HG03095 (cell line): ENCODE results near the gene EIF4E1B.

Experiments used
- ATAC-seq: cut with Tn5 transposase; IDR thresholded peaks from one replicate; pipeline ENCODE4 v1.9.1; 2021; ENCODE audit warnings: moderate library complexity; ENCODE audit not compliant: unreplicated experiment

Gene EIF4E1B

GRCh38 chr5:176603091-176603490 is 27.4 kb upstream of the EIF4E1B start:
- ATAC-seq = no peak

- no peak for ATAC-seq
These were observed 24.4 kb upstream of the EIF4E1B start for GRCh38 chr5:176606032-176606431.

DNA sequence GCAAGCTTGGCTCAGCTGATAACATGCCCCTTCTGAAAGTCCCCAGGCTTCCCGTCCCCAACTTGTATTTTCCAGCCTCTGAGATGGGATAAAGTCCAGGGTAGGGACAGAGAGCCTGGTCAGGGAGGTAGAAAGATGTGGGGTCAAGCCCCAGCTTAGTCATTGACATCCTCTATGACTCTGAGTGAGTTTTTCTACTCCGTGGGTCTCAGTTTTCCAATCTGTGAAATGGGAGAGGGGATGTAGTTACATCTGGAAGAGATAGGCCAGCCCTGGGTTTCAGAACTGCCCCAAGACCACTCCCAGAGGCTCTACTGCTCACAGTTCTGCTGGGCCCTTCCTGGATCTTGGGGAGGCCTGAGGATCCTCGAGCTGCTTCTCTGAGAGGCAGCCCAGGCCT is 23.6 kb upstream of the EIF4E1B start:
- ATAC-seq = no peak

DNA sequence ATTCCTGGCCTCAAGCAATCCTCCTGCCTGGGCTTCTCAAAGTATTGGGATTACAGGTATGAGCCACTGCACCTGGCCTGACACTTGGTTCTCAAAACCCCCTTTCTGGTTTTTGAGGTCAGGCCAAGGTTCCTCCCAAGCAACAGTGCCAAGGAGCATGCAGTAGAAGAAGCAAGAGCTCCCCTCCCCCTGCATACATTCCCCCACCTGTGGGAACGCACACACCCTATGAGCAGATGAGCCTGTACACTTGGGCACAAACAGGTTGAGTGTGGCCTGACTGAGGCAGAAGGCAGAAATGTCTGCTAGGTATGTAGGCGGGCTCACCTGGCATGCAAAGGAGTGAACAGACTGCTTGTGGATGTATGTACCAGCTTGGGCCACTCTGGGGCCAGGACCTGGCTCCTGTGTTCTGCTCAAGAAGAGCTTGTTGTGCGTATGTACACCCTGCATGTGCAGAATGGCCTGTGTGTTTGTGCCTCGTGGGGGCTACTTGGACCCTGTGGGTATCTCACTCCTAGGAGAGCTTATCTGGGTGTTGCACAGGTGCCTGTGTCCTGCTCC is 22.3 kb upstream of the EIF4E1B start:
- ATAC-seq = no peak

DNA sequence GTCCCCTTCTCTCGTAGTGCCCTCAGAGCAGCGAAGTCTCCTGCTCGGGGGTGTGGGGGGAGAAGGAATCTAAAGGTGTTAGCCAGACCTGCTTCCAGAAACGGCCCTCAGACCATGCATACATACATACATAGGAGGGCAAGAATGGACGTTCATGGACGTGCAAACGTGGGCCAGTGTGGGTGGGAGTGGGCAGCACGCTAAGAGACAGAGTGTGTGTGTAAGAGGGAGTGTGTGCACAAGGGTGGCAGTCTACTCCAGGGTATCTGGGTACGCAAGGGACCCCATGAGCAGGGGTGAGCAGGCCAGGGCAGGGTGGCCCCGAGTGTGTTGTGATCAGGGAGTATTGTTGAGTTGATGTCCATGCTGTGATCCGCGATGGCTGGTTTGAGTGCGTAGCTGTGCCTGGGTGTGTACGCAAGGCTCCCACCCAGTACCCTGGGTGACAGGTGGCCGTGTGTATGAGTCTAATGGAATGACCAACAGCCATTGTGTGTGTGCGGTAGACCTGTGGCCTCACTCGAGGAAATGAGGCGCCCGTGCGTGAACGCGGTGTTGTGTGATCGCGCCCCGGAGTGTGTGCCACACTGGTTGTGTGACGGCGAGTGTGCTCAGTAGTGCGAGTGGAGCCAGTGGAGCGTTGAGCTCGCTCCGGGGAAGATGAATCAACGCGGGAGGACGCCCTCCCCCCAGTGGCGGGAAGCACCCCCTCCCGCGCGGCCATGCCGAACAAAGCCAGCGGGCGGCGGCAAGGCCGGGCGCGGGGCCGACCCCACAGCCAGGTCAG is 21.3 kb upstream of the EIF4E1B start:
- no peak for ATAC-seq

- peak; percentile 69 for ATAC-seq
These were observed 20.6 kb upstream of the EIF4E1B start, which contains the start of gene GPRIN1 for GRCh38 chr5:176609724-176610434. Gene GPRIN1, minus strand, starts transcription at chr5:176610156. Its CDS starts 10,322 bp downstream, at chr5:176599834.

- no peak for ATAC-seq
These were observed 20.1 kb upstream of the EIF4E1B start for GRCh38 chr5:176610435-176610773.

DNA sequence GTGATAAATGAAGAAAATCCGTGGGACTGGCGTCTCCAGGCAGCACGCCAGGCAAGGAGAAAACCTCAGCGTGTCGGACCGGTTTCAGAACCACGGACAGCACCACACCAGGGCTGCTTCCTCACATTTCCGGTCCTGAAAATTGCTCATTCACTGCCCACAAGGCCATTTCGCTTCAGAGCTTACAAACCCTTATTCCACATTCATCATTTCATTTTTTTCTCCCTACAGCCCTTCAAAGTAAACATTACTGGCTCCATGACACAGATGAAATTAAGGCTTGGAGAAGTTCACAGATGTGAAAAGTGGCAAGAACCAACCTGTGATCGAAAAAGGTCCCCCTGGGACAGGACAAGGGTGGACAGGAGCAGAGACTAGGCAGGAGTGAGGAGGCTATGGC is 19.0 kb upstream of the EIF4E1B start:
- ATAC-seq = no peak

- no peak for ATAC-seq
These were observed 18.5 kb upstream of the EIF4E1B start for GRCh38 chr5:176612008-176612407.

DNA sequence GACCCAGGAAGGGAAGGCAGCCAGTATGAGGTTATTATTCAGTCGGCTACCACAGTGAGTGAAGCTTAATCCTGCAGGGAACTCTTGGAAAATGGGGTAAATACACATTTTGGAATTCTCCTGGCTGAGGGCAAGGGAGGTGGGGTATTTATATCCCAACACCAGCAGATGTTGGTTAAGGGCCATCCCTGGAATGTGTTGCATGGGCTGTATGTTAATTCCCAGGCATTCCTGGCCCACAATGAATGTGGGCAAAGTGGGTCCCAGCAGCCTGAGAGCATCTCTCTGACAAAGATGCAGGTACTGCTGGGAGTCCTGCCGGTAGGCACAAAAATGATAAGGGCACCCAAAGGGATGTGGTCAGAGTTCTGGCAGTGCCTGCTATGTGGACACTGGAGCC is 17.6 kb upstream of the EIF4E1B start:
- ATAC-seq = no peak

DNA sequence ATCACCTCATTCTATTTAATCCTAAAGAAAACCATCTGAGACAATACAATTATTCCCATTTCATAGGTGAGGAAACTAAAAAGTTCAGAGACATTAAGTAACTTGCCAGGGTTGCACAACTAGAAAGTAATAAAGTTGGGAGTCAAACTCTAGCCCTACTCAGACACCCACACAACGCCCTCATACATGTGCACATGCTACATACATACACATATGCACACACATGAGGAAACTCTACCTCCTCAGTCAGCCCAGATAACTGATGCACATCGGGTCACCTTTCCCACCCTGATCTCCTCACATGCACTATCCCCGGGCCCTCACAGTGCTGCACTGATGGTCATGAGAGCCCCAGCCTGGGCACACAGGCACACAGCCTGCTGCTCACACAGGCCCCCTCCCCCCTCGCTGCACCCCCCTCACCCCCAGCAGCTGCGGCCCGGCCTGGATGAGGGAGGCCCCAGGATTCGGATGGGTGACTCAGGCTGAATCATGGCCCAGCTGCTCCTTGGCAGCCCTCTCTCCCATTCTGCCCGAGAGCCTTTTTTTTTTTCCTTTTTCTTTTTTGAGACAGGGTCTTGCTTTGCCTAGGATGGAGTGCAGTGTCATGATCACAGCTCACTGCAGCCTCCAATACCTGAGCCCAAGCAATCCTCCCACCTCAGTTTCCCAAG is 15.5 kb upstream of the EIF4E1B start:
- ATAC-seq = no peak

DNA sequence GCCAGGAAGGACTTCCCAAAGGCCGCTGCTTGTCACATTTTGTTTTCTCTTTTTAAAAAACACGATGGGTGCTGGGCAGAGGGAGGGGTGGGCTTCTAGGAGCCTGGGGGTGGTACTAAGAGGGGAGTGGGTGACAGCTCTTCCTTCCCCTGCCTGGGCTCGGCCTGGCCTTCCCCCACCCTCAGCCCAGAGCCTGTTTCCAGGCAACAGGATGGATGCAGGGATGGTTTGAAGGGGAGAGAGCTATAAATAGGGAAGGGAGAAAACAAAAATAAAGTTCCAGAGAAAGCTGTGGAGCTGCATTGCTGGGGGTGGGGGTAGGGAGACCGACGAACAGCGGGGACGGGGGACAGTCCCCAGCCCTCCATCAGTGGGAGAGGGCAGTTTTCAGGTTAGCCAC is 14.0 kb upstream of the EIF4E1B start:
- no peak for ATAC-seq

DNA sequence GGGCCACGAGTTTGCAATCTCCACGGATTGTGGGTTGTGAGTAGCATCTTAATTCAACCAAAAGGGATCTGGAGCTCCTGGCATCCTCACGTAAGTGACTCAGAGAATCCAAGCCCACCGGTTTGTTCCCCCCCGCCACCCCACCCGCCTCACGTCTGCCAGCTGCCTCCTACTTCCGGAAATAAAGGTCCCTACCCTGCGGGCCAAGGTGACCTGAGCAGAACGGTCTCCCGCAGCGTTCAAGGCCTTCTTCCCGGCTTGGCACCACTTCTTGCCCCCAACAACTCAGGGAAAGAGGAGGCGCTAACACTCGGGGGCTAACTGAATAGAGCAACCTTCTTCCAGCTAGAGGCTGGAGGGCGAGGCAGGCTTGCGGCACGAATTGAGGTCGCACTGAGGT is 11.7 kb upstream of the EIF4E1B start:
- no peak for ATAC-seq

DNA sequence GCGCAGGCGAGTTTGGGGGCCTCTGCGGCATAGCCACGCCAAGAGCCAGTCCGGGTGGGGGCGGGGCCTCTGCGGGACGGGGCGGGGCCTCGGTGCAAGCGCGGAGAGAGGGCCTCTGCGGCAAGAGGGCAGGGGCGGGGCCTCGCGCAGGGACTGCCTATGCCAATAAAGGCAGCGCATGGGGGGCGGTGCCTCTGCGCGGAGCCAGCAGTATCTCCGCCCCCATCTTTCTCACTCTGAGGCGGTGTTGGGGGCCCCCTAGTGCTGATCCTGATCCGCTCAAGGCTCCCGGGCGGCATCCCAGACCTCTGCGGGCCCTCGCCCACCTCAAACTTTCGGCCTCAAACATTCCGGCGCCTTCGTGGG is 11.3 kb upstream of the EIF4E1B start:
- no peak for ATAC-seq

GRCh38 chr5:176619569-176620332 is 10.7 kb upstream of the EIF4E1B start:
- no peak for ATAC-seq

GRCh38 chr5:176620333-176620981 is 10.0 kb upstream of the EIF4E1B start:
- no peak for ATAC-seq

DNA sequence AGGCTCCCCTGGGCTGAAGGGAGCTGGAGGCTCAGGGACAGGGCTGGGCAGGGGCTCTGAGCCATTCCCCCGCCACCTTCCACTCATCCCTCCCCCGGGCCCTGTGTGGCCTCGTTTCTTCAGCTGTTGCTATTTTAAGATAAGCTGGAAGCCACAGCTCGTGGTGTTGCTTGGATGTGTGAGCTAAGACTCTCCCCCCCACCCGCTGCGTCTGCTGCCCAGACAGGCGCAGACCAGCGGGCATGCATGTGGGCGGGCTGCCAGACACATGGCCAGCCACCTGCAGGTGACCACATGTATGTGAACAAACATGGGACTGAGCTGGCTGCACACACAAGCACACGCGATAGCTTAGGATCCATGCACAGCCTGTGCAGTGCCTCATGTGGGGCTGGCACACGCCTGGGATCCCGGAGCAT is 8.8 kb upstream of the EIF4E1B start:
- ATAC-seq = no peak

- ATAC-seq = no peak
These were observed 6.3 kb upstream of the EIF4E1B start for GRCh38 chr5:176624142-176624541.

DNA sequence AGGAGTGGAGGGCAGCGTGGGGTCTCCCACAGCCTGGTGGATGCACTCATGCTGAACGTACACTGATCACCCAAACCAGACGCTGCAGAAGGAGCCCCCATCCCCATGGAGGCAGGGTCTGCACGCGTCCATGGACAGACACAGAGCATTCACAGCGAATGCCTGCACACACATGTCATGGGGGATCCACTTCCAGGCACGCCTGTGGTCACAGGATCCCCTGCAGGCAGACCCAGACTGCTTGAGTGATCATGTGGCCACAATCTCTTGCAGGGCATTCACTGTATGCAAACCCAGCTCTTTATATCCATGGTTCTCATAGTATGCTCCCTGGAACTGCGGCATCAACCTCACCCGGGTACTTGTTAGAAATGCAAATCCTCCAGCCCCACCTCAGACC is 5.5 kb upstream of the EIF4E1B start:
- ATAC-seq = no peak

GRCh38 chr5:176625512-176625911 is 5.0 kb upstream of the EIF4E1B start:
- no peak for ATAC-seq
